SK-N-SH (cell line): ENCODE data around the gene LMF1.

ENCODE experiments used
- CTCF ChIP-seq: fragments of 200-600 bp; sonication (generic); IDR thresholded peaks from 2 replicates; pipeline ENCODE4 v1.6.1; 2017; ENCODE audit warnings: antibody characterized with exemption, mild to moderate bottlenecking, moderate library complexity
- FOXM1 ChIP-seq: IDR thresholded peaks from 2 replicates; pipeline ENCODE4 v1.4.0; 2012; ENCODE audit warnings: low read depth, mild to moderate bottlenecking
- NFIC ChIP-seq: IDR thresholded peaks from 2 replicates; pipeline ENCODE4 v1.4.0; 2012; ENCODE audit warnings: borderline replicate concordance
- POLR2AphosphoS5 ChIP-seq: IDR thresholded peaks from 2 replicates; pipeline ENCODE4 v1.6.1; 2012; ENCODE audit warnings: low read depth, low read length
- RAD21 ChIP-seq: IDR thresholded peaks from 2 replicates; pipeline ENCODE4 v1.6.1; 2012; ENCODE audit warnings: mild to moderate bottlenecking, low read length
- TEAD4 ChIP-seq: IDR thresholded peaks from 2 replicates; pipeline ENCODE4 v1.4.0; 2012; ENCODE audit warnings: mild to moderate bottlenecking, borderline replicate concordance; ENCODE audit not compliant: insufficient read depth

DNA sequence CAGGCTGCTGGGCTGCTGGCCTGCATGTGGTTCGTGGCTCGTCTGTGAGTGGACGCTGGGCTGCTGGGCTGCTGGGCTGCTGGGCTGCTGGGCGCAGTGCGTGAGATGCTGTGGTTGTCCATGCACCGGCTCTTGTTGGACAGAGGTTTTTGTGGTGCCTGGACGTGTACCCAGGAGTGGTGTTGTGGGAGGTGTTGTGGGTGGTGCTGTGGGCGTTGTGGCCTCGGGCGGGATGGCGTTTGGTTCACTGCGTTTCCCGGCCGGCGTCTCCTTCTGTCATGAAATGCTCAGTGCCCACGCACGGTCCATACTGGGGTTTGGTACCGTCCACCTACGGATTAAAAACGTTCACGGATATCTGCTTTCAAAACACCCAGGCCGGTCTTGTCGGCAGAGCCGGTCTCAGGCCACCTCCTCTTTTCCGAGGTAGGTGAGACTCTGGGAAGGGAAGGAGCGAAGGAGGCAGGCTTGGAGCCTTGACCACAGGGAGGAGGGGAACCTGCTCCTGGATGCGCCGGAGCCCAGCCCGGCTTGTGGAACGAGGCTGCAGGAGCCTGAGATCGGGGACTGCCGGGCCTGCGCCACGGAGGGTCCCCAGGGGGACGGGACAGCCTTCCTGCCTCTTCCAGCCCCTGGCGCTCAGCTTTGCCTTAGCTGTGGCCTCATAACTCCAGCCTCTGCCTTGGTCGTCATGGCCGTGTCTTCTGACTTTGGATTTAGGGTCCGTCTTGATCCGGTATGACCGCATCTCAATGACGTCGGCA is 140.5 kb downstream of the LMF1 start:
- TF ChIP-seq CTCF = no peak
- TF ChIP-seq POLR2AphosphoS5 = no peak
- no peak for TF ChIP-seq TEAD4
- no peak for TF ChIP-seq FOXM1
- no peak for TF ChIP-seq RAD21
- TF ChIP-seq NFIC = no peak
